GM18502 (cell line): Measurements from ENCODE around the gene TPPP3.
"Not testable (repeated sequence)": the region's sequence is repeated elsewhere in the genome, so short reads cannot be mapped to it uniquely, and the experiment has no call there.

Experiments used
- ATAC-seq: cut with Tn5 transposase; IDR thresholded peaks from one replicate; pipeline ENCODE4 v1.9.1; 2021; ENCODE audit warnings: mild to moderate bottlenecking; ENCODE audit not compliant: unreplicated experiment, poor library complexity

Gene TPPP3

GRCh38 chr16:67426950-67427349, 33.7 kb upstream of the TPPP3 start:
- ATAC-seq: no peak

DNA sequence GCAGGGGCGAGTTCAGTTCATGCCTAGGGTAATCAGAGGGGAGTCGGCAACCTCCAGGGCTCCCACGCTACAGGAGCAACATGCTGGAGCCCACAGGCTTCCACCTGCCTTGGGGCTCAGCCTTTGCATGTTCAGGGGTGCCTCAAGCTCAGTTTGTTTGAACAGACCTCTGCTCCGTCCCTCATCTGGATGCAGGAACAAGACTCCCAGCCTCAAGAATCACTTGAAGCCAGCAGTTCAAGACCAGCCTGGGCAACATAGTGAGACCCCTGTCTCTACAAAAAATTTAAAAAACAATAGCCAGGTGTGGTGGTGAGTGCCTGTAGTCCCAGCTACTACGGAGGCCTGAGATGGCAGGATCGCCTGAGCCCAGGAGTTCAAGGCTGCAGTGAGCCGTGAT, 32.7 kb upstream of the TPPP3 start:
- ATAC-seq: no peak

DNA sequence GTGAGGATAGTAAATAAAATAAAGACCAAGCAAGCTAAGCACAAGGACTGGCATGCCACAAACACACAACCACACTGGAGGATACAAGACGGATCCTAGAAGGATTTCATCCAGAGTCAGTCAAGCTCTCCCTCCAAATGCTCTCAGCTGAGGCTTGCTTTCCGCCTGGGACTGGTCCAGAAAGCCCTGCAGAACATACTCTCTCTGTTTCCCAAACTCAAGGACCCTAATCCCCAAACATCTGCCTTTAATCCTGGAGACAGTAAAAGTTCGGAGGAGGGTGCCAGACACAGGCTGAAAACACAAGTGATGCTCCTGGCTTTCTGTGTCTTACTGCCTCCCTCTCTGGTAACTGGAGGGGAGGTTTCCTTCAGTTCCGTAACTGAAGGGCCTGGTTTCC, 32.3 kb upstream of the TPPP3 start:
- no peak for ATAC-seq

- ATAC-seq: no peak
Observed at GRCh38 chr16:67425061-67425460, 31.8 kb upstream of the TPPP3 start.

- ATAC-seq: no peak
Observed at GRCh38 chr16:67424261-67424615, 30.9 kb upstream of the TPPP3 start.

DNA sequence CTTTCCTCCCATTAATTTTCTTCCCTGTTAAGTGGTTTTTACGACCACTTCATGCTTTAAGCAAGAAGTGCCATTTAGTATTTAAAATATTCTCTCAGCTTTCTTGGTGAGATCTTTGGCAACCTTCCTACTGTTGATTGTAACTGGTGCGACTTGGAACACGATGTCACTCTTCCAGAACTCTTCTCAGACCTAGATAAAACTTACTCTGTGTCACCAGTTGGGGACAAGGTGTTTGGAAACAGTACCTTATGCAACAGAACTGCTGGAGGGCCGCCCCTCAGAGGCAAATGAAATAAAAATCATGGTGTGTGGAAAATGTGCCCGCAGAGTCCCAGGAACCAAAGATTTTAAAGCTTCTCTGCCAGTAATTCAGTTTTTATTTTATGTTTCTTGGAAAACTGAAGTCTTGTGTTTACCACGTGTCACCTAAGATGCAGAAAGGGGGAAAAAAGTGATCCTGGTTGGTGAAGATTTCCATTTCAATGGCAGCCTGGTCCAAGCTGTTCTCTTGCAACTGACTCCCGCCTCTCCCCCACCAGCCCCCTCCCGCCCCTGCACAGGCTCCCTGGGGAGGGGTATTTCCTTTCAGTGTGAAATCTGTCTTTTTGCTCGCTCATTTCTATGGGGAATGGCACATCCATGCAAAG, 30.4 kb upstream of the TPPP3 start:
- ATAC-seq: no peak

DNA sequence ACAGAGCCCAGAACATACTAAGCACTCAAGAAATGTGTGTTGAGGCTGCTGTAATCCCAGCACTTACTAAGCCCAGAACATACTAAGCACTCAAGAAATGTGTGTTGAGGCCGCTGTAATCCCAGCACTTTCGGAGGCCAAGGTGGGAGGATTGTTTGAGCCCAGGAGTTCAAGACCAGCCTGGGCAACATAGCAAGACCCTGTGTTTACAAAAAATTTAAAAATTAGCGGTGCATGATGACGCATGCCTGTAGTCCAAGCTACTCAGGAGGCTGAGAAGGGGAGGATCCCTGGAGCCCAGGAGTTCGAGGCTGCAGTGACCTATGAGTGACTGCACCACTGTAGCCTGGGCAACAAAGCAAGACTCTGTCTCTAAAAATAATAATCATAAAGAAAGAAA, 29.7 kb upstream of the TPPP3 start:
- ATAC-seq: no peak

GRCh38 chr16:67421030-67421429, 27.7 kb upstream of the TPPP3 start:
- no peak for ATAC-seq

- ATAC-seq: no peak
Observed at GRCh38 chr16:67419931-67420330, 26.6 kb upstream of the TPPP3 start.

DNA sequence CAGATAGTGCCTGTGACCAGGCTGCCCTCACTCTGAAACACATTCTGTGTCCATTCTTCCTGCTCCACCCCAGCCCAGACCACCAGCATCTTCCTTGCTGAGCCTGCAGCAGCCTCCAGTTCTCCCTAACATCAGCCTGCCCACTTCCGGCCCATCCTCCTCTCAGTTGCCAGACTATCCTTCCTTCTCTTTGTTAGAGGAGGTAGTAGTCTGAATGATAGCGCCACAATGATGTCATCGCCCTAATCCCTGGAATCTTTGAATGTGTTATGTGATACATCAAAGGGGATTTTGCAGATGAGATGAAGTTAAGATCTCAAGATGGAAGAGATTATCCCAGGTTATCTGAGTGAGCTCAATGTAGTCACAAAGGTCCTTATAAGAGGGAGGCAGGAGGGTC, 26.2 kb upstream of the TPPP3 start:
- no peak for ATAC-seq

GRCh38 chr16:67417333-67418061, 24.2 kb upstream of the TPPP3 start:
- ATAC-seq: no peak

DNA sequence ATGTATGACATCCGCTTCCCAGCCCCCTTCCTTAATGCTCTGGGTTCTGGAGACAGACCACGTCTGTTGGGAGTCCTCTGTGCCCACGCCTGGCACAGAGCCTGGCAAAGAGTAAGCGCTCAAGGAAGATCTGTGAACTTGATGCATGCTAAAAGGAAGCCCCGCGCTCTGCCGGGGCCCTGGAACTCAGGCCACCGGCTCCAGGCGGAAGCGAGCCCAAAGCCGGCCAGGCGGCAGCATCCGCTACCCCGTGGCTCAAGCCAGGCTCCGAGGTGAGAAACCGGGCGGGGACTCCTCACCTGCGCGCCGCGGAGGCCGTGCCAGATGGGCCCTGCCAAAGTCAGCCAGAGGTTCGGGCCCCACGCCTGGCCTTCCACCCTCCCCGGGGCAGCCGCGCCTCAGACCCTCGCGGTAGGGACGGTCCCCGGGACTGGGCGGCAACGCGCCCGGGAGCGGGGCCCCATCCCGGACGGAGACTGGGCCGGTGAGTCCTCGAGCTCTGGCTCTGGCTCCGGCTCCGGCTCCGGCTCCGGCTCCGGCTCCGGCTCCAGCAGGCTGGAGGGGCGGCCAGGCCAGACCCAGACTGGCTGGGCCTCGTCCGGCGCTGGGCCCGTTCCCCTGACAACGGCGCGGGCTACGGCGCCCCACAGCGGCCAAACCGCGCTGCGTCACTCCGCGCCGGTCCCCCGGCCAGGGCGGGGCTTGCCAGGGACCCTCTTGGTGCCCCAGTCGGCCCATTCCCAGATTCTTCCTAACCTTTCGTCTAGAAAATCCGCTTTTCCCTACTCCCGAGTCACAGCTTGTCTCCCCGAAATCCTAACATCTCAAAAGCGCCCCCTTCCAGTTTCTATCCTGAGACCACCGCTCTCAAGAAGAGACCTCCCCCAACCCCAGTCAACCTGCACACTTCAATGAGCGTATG, 22.8 kb upstream of the TPPP3 start, which contains the start of gene ZDHHC1:
Gene ZDHHC1 (minus strand): TSS at position 606 of the 922 bp plus-strand sequence. CDS start 8,702 bp downstream, outside the sequence.
- peak; percentile 61 for ATAC-seq

GRCh38 chr16:67415421-67415820, 22.1 kb upstream of the TPPP3 start:
- ATAC-seq: not testable (repeated sequence)

GRCh38 chr16:67413978-67414911, 20.9 kb upstream of the TPPP3 start:
- ATAC-seq: no peak

GRCh38 chr16:67412294-67412693, 19.0 kb upstream of the TPPP3 start:
- ATAC-seq: no peak

- no peak for ATAC-seq
Observed at GRCh38 chr16:67411339-67411738, 18.0 kb upstream of the TPPP3 start.

DNA sequence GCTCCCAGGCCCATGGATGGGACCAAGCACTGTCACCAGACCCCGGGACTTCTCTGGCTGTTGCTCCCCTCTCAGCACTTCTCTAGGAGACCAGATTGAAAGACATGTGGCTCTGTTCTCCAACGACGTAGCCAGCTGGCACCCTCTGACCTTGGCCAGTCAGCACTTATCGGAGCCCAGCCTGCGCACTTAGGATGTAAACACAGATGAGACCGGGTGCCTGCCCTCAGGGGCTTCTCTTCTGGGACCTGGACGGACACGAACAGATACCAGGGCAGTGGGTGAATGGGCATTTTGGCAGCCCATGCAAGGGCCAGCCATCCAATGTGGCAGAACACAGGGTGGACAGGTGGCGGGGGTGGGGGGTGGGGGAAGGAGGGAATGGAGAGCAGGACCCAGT, 16.3 kb upstream of the TPPP3 start:
- ATAC-seq: no peak

- ATAC-seq: no peak
Observed at GRCh38 chr16:67407788-67408452, 14.6 kb upstream of the TPPP3 start.

GRCh38 chr16:67407176-67407787, 14.0 kb upstream of the TPPP3 start:
- no peak for ATAC-seq
